Astrocyte (in vitro differentiated cells and primary cell): ENCODE measurements around the gene MID2.
"Not testable (repeated sequence)": the region's sequence is repeated elsewhere in the genome, so short reads cannot be mapped to it uniquely, and the experiment has no call there.

Source experiments
- CTCF ChIP-seq: IDR thresholded peaks from 2 replicates; pipeline ENCODE4 v1.5.1; 2011; ENCODE audit warnings: low read depth, mild to moderate bottlenecking, inconsistent platforms, low read length, moderate library complexity; ENCODE audit not compliant: insufficient read depth
- EZH2 ChIP-seq: IDR thresholded peaks from 2 replicates; pipeline ENCODE4 v1.6.1; 2012; ENCODE audit warnings: mild to moderate bottlenecking, low read length, inconsistent platforms; ENCODE audit not compliant: insufficient read depth

DNA sequence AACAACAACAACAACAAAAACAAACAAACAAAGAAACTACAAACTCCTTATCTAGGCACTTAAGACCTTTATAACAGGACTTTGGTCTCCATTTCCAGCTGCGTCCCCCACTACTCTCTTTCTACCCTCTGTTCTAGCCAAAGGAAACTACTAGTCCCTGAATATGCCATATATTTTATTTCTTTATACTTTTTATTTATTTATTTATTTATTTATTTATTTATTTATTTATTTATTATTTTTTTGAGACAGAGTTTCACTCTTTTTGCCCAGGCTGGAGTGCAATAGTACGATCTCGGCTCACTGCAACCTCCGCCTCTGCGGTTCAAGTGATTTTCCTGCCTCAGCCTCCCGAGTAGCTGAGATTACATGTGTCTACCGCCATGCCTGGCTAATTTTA is 26.0 kb downstream of the MID2 start:
- TF ChIP-seq EZH2, CTCF: not testable (repeated sequence)
